Pulmonary artery endothelial cell (primary cell): ENCODE data around the gene BEAN1. TPM values are rescaled to one million over a fixed set of nuclear protein-coding genes. Genes with fewer than 3 reads are reported as not detected.

Experiments
- DNase-seq: peaks from one replicate; pipeline ENCODE4 v3.0.0-alpha.2; 2011; ENCODE audit warnings: low read depth, low spot score
- total RNA-seq: library from RNA; depleted of rRNA; stranded (reverse); fragments of >200 nt; gene quantifications from 2 replicates; pipeline ENCODE4 v1.2.3, GENCODE V29; 2014

Gene BEAN1
- total RNA-seq, 1 donor from 2014 or later, result 0.26 TPM

GRCh38 chr16:66418165-66418962 lies 8.7 kb upstream of the BEAN1 start:
- DNase-seq, result no peak

GRCh38 chr16:66419527-66419926 lies 7.6 kb upstream of the BEAN1 start:
- no peak for DNase-seq

DNA sequence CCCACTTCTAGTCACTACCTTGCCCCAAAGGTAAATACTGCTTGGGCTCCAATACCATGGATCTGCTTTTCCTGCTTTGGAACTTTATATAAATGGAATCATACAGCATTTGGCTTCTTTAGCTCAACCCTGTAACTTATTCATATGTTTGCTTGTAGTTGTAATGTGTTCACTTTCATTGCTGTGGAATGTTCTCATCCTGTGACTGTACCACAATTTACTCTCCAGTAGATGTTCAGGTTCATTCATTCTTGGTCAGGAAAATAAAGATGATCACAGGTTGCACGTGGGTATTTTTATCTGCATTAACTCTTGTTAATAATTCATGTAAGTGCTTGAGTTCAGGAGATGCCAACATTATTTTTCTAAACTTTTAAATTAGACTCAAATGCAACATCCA lies 6.7 kb upstream of the BEAN1 start:
- DNase-seq, result no peak

DNA sequence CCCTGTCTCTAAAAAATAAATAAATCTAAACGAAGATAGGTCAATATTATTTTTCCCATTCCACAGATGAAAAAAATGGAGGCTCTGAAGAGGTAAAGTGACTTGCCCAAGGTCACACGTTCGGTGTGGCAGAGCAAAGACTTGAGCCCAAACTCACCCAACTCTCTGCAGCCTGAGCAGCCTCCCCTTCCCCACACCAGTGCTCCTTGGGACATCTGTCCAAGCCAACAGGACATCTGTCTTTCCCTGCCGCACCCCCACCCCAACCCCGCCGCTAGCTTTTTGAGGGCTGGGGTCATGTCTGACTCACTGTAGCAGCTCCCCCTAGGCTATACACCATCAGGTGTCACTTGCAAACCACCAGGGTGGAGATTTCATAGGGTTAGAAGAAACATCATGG lies 5.2 kb upstream of the BEAN1 start:
- no peak for DNase-seq

GRCh38 chr16:66422366-66422765 lies 4.7 kb upstream of the BEAN1 start:
- no peak for DNase-seq

DNA sequence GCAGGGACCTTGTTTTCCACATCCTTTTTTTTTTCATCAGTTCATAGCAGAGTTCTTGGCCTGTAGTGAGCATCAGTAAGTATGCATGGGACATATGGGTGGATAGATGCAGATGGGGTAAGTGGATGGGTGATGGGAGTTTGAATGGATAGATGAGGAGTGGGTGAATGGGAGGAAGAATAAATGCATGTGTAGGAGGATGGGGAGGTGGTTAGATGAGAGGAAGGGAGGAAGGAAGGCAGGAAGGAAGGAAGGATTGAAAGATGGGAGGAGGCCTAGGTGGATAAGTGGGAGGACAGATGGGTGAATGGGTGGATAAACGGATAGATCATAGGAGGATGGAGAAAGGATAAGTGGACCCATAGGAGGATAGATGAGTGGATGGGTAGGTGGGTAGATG lies 3.9 kb upstream of the BEAN1 start:
- DNase-seq, result no peak

DNA sequence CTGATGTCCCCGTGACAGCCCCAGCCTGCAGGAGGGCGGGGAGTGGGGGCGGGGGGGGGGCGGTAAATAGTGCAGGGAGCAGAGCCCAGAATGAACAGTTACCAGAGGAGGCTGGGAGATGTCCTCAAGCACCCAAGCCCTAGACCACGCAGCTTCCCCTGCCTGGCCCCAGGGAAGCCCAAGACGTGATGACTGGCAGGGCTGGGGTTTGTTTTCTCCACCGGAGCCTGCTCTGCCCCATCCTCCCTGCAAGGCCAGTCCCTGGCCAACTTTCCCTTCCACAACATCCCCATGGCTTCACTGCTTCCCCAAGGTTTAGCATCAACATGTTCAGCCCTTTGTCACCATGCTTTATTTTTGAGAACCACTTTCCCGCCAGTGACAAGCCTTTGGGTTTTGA lies 1.4 kb upstream of the BEAN1 start:
- DNase-seq, result no peak

DNA sequence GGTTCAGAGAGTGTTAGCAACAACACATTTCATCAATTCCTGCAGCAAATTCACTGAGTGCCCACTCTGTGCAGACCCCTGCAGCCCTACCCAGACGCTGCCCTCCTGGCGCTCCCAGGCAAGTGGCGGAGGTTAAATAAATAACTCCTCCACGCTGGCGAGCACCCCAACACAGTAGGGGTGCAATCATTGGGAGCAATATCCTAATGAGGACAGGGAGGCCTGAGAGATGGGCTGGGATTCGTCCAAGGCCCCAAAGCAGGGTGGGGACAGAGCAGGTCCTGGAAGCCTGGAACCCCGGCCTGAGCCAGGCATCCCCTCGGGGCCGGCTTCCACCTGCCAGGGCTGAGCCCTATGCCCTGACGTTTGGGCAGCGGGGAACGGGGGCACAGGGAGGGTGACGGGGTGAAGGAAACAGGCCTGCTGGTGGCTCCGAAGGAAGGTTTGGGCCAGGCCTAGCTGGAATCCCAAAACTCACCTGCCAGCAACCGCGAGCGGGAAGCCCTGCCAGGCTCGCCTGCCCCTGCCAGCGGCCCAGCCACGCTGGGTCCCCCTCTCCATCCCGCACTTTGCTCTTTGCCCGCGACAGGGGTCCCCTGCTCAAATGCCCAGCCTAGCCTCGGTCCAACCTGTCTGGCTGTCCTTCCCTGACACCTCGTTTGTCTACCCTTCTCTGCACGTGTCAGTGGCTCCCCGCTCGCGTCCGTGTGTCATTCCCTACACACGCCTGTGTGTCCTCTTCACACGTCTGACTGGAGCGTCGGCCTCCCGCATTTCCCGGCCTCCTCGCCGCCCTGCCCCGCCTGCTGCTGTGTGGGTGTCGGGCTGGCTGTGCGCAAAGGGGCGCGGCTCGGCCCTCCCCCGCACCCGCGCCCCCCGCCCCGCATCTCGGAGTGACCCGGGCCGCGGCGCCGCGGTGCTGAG lies 721 bp upstream of the BEAN1 start:
- no peak for DNase-seq

DNA sequence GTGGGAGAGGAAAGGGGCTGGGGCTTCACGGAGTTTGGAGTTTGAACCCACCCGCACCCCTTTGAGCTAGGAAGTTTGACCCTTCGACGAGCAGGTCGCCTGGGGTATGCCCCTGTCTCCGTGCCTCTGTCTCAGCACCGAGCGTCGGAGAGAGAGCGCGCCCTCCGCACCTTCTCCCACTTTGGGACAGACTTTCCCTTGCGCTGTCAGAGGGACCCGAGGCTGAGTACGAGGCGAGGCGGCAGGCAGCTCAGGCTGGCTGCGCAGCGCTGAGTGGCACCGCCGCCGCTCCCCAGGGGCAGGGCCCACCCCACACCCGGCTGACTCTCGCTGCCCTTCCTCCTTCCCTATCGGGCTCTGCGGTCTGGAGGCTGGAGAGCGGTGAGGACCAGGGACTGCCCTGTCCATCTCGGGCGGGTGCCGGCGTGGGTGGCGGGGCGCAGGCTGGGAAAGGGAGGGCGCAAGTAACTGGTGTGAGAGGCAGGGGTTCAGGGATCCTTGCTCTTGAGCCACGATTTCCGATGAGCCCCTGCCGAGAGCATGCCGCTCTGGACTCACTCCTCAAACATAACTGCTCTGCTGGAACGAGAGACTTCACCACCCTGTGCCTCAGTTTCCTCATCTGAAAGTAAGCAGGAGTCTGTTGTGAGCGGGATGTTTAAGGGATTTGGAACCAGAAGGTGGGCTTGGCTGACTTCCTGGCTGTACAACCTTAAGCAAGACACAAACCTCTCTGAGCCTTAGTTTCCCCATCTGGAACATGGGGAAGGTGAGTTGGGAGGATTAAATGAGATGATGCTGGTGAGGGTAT lies 981 bp downstream of the BEAN1 start:
- no peak for DNase-seq

GRCh38 chr16:66428682-66429251 lies 1.7 kb downstream of the BEAN1 start:
- no peak for DNase-seq

DNA sequence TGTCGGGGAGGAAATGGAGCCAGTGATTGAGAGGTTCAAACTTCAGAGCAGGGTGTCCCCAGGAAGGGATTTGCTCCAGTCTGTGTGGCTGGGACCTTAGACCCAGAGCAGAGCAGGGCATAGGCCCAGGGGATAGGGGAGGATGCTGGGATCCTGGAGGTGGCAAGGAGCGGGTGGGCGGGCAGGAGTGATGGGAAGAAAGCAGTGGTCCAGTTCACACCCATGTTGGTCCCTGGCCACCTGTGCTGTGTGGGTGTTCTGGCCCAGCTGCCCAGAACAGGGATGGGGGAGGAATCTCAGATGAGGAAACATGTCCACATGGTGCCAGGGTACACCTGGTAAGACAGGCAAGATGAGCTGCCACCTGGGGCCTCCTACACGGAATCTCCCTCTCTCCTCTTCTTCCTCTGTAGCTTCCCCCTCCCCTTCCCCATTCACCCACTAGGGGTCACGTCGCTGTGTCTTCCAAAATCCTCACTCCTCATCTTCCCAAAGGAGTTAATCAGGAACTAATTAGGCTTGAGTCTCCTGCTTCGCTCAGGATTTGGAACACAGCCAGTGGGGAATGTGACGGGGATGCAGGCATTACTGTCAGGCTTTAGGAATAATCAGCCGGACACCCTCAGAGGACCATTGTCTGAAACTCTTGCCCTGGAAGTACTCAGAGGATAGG lies 2.3 kb downstream of the BEAN1 start:
- no peak for DNase-seq

DNA sequence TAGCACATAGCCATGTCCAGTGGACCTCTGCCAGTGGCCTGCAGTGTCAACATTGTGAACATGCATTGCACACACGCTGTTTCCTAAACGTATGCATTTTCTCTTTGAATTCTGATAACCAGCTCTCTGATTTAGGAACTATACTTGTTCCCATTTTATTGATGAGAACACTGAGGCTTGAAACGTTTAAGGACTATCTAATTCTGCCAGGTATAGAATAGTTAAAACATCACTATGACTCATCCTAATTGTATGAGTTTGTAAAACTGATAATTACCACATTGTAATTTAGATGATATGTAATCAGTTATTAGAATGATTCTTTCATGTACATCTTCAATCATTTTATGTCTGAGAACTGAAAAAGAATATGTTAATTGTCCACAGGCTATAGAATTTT lies 3.1 kb downstream of the BEAN1 start:
- no peak for DNase-seq

- DNase-seq, result no peak
Observed at GRCh38 chr16:66431760-66432159, 4.7 kb downstream of the BEAN1 start.

DNA sequence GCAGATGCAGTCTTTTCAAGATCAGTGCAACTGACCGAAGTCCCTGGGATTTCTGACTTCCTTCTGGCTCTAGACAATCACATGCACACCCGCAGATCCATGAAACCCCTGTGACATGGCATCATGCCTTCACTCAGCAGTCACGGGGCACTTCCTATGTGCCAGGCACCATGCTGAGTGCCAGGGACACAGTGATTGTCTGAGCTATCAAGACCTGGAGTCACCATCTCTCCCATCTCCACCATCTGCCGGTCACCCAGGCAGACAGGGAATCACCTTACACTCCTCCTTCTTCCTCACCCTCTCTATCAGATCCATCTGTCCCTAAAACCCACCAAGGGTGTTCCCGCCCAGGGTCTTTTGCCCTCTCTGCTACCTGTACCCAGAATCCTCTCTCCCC lies 5.3 kb downstream of the BEAN1 start:
- DNase-seq, result no peak

GRCh38 chr16:66434619-66435430 lies 7.7 kb downstream of the BEAN1 start:
- no peak for DNase-seq

GRCh38 chr16:66435896-66436295 lies 8.8 kb downstream of the BEAN1 start:
- no peak for DNase-seq

DNA sequence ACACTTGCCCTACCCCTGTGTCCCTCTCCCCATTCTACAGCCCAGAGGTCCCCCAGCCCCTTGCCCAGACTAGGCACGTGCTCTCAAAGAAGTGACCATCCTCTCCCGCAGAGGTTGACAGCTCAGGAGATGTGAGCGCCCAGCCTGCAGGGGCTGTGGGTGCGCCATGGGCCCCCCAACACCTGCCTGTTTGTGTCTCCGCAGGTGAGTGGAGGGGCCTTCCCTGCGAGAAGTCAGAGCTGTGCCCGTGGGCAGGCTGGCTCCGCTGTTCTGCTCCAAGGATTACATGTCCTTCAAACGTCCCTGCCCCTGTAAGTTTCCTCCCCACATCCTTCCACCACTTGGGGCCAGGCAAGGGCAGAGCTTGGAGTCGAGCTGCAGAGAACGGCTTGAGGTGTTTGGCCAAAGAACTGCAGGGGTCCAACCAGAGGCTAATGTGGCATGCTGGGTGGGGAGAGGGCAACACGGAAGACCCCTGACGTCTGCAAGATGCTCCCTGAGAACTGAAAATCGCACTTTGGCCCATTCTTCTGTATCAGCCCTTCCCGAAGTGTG lies 10.4 kb downstream of the BEAN1 start:
- DNase-seq, result no peak

DNA sequence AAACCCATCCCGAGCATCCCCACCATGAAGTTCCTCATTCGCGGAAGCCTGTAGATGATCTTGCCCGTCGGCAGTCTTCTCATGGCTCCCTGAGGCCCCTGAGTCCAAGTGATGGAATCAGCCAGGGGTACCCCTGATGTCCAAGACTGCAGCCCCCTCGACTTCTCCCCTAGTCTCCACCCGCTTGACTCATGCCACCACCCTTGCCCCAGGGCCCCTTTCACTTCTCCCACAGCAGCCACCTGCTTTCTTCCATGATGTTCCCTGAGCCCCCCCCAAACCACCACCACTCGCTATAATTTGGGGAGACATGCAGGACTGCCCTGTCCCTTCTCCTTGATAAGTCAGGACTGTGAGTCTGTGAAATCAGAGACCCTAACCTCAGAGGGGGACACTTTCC lies 11.4 kb downstream of the BEAN1 start:
- no peak for DNase-seq

DNA sequence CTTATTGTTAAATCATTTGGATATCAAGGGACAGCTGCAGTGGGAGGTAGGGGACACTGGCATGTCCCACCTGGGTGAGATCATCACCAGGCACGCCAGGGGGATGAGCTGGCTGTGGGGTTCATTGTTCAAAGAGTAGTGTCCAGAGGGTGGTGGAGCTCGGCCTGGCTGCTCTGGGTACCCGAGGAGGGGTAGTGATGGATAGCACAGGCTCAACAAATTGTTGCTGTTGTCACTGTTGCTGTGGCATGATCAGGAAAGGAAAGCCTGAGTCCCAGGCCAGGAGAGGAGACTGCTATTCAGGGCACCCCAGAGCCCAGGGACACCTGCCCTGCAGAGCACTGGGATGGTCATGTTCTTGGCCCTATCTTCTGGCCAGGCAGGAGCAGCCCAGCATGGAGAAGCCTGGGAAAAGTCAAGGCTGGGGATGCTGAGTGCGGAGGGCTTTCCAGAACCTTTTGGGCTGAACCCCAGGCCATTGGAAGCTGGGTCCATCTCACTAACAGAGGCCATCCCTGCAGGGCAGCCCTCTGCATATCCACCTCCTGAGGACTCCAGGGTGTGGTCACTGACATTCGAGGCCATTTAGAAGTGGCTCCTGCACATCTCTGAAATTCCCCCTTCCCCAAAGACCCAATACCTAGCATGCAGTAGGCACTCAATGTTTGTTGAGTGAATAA lies 12.1 kb downstream of the BEAN1 start:
- no peak for DNase-seq
